Putamen (tissue), 1 donor: Measurements from ENCODE around the gene RAMACL.

Source experiments
- DNase-seq: peaks from one replicate; pipeline ENCODE4 v3.0.0-alpha.2; 2016; ENCODE audit warnings: low spot score

RAMACL gene

GRCh38 chr6:166573511-166574216, 12.8 kb downstream of the RAMACL start:
- DNase-seq: no peak

- DNase-seq: no peak
Observed at GRCh38 chr6:166572370-166573261, 13.9 kb downstream of the RAMACL start.

- DNase-seq: no peak
Observed at GRCh38 chr6:166570929-166571713, 15.4 kb downstream of the RAMACL start.

- DNase-seq: no peak
Observed at GRCh38 chr6:166569206-166569605, 17.3 kb downstream of the RAMACL start.

- no peak for DNase-seq
Observed at GRCh38 chr6:166567813-166568212, 18.7 kb downstream of the RAMACL start.

GRCh38 chr6:166567107-166567506, 19.4 kb downstream of the RAMACL start:
- DNase-seq: no peak

- DNase-seq: no peak
Observed at GRCh38 chr6:166566026-166567011, 20.2 kb downstream of the RAMACL start.

- no peak for DNase-seq
Observed at GRCh38 chr6:166565084-166565967, 21.2 kb downstream of the RAMACL start.

- no peak for DNase-seq
Observed at GRCh38 chr6:166563805-166564204, 22.7 kb downstream of the RAMACL start.

GRCh38 chr6:166563200-166563599, 23.3 kb downstream of the RAMACL start:
- DNase-seq: no peak

GRCh38 chr6:166562726-166563125, 23.8 kb downstream of the RAMACL start:
- no peak for DNase-seq

GRCh38 chr6:166561771-166562359, 24.6 kb downstream of the RAMACL start:
- no peak for DNase-seq

GRCh38 chr6:166560222-166560621, 26.3 kb downstream of the RAMACL start:
- no peak for DNase-seq

- DNase-seq: no peak
Observed at GRCh38 chr6:166559662-166560061, 26.8 kb downstream of the RAMACL start.

- no peak for DNase-seq
Observed at GRCh38 chr6:166559211-166559610, 27.3 kb downstream of the RAMACL start.

- DNase-seq: no peak
Observed at GRCh38 chr6:166558156-166559005, 28.1 kb downstream of the RAMACL start.

GRCh38 chr6:166556863-166557322, 29.6 kb downstream of the RAMACL start:
- peak; percentile 89 for DNase-seq

GRCh38 chr6:166556336-166556735, 30.1 kb downstream of the RAMACL start:
- no peak for DNase-seq

- no peak for DNase-seq
Observed at GRCh38 chr6:166555086-166555485, 31.4 kb downstream of the RAMACL start.
